Kasumi-1 (cell line): ENCODE measurements around the gene CCDC169.
A peak's percentile ranks its signal among the peaks of the same experiment; 100 is the strongest.
"Not testable (repeated sequence)": the region's sequence is repeated elsewhere in the genome, so short reads cannot be mapped to it uniquely, and the experiment has no call there.

Experiments
- DNase-seq, 2 experiments: peaks; one replicate each; lab custom pipeline; 2025; lab: John Stamatoyannopoulos, UW

CCDC169 gene

GRCh38 chr13:36313047-36313969 is 15.7 kb upstream of the CCDC169 start:
- no peak for DNase-seq

DNA sequence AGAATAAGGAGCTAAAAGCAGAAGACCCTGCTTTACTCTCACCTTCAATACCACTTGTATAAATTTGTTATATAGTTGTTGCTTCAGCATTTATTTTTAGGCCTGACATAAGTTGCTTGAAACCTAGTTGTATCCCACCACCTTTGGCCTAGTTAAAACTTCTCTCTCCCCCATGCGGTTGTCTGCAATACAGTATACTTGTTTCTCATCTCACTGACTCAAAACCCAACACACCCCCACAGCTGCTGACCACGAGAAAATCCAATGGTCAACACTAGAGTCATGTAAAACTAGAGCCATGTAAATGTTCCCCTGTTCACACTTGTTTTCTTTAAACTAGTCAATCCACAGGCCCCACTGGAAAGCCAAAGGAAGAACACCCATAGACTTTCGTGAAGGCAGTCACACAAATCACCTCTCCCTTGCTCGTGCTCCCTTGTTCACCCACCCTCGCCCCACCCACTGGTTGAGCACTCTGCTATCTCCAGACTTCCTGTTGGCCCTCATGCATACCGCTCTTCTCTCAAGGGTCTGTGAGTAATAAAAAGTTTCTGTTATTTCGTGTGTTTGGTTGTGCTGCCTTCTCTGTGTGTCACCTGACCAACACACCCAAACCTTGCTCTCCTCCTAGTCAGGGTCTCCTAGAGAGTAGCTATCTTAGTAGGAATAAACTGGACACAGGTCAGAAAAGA is 12.9 kb upstream of the CCDC169 start:
- no peak for DNase-seq

DNA sequence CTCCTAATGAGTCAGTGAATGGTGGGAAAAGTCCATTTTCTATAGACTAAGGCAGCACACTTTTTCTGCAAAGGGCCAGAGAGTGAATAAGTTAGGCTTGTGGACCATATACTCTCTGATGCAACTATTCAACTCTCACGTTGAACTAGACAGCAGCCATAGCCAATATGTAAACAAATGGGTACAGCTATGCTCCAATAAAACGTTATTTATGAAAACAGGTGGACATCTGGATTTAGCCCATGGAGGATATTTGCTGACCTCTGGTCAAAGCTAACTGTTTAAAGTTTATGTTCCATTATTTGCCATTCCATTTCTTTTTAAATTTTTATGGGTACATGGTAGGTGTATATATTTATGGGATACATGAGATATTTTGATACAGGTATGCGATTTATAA is 4.7 kb upstream of the CCDC169 start:
- DNase-seq: no peak

DNA sequence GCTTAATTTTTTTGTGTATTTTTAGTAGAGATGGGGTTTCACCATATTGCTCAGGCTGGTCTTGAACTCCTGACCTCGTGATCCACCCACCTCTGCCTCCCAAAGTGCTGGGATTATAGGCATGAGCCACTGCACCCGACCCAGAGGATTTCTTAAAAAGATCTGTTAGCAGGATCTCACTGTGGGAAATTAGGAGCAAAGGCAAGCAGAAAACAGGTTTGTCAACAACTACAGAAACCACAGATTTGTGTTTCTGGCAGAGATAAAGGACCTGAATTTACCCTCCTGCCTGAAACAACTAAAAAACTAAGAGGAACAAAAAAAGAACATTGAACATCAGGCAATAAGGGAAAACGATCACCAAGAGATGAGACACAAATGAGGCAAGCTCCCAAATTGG is 1.9 kb upstream of the CCDC169 start:
- DNase-seq: not testable (repeated sequence)

GRCh38 chr13:36298535-36299068 is 988 bp upstream of the CCDC169 start:
- no peak for DNase-seq

GRCh38 chr13:36294096-36294495 is 3.5 kb downstream of the CCDC169 start:
- no peak for DNase-seq

DNA sequence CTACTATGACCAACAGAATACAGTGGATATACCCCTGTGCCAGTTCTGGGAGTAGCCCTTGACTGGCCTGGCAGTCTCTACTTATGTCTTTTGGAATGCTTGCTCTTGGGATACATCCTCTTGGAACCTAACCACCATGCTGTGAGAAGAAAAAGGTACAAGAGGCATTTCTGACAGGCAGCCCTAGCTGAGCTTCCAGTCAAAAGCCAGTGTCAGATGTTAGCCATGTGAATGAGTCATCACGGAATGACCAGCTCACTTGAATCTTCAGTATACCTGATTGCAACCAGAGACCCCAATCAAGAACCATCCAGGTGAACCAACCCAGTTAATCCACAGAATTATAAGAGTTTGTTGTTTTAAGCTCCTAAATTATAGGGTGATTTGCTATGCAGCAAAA is 4.1 kb downstream of the CCDC169 start:
- no peak for DNase-seq

GRCh38 chr13:36288794-36289391 is 8.7 kb downstream of the CCDC169 start:
- DNase-seq: peak in 1 of 2 experiments; percentile 0

- no peak for DNase-seq
These were observed 11.6 kb downstream of the CCDC169 start for GRCh38 chr13:36286006-36286405.

- peak; percentile 7 to 18 for DNase-seq
These were observed 14.7 kb downstream of the CCDC169 start for GRCh38 chr13:36282821-36283432.

GRCh38 chr13:36275190-36276002 is 22.2 kb downstream of the CCDC169 start:
- DNase-seq: peak; percentile 47 to 62

DNA sequence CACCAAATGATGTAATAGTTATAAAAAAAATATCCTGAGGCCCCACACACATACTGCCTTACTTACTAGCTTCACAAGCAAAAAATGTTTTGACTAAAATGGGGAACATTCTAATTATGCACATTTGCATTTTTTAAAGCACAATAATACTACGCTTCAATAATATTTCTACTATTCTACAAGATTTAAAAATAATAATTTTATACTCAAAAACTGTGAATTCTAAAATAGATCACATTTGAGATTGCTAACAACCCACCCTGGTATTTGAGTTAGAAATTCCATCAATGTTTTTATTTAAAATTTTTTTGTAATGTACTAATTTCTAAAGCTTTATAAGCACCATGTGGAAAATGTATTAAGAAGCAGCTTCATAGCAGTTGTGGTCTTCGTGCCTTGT is 24.2 kb downstream of the CCDC169 start:
- DNase-seq: no peak

- no peak for DNase-seq
These were observed 35.6 kb downstream of the CCDC169 start for GRCh38 chr13:36261976-36262375.

DNA sequence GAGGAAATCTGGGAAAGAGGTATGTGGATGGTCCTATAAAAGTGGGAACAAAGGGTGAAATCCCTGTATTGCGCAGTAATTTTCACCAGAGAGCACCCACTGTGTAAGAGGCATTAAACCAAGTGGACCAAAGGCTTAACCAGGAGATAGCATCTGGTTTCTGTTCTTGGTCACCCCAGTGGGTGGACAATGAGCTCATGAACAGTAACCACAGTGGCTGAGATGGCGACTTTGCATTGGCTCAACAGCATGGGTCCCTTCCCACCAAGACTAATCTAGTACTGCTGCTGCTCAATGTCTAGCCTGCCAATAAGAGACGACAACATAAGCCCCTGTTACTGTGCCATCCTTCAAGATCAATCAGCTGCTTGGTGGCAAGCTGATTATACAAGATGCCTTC is 36.6 kb downstream of the CCDC169 start:
- DNase-seq: no peak

- DNase-seq: no peak
These were observed 38.1 kb downstream of the CCDC169 start for GRCh38 chr13:36259361-36260137.

GRCh38 chr13:36258831-36259230 is 38.8 kb downstream of the CCDC169 start:
- no peak for DNase-seq

DNA sequence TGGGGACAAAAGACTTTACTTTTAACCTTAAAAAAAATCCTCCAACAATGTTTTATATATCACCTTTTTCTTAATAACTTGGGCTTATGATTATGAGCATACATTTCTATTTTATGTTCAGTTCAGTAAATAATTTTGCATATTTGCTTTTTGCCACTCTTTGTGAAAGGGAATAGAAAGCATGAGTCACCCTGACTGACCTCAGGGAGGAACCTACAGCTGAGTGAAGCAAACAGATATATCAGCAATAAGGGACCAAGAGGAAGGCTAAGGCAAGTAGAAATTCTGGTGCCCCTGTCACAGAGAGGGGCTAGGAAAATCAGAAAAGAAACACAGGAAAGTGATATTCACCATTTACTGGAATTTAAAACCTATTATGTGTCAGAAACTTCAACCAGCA is 46.1 kb downstream of the CCDC169 start:
- no peak for DNase-seq

DNA sequence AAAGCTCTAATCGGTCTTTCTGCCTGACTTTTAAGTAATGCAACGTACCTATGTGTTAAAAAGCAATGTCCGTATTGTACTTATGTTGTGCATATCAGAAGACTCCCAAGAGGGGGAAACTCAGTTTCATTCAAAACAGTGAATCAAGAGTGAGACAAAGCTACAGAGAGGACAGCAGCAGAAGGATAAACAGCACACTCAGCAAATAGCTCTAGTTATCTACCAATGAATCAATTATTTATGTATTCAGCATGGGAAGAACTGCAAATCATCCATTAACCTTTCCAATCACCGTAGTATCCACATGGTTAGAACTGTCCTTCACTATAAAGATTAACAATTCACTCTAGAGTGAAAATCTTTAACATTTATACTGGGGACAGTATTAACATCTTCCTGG is 46.6 kb downstream of the CCDC169 start:
- DNase-seq: no peak

DNA sequence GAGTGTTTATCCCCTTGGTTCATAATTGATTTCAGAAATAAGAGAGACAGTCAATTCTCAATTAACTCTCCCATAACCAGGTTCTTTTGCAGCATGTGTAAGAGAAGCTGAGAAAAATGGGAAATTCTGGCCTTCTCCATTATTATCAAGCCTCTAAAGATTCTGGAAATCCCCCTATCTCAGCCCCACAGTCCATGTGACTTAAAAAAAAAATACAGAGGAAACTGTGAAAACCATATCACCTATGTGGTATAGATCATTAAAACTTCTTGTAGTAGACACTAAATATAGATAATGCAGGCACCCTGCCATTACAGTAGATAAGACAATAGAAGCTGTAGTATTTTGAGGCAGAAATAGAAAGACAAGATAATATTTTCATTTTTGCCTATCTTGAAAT is 48.9 kb downstream of the CCDC169 start:
- DNase-seq: no peak

- DNase-seq: no peak
These were observed 52.6 kb downstream of the CCDC169 start for GRCh38 chr13:36244990-36245389.
